ENCODE results near the gene ELFN2. TPM values are rescaled to one million over a fixed set of nuclear protein-coding genes. Genes with fewer than 3 reads are reported as not detected.

Gene ELFN2
- total and polyA plus RNA-seq, 8 donors = 0.70 to 4.9 (median 1.5) TPM

DNA sequence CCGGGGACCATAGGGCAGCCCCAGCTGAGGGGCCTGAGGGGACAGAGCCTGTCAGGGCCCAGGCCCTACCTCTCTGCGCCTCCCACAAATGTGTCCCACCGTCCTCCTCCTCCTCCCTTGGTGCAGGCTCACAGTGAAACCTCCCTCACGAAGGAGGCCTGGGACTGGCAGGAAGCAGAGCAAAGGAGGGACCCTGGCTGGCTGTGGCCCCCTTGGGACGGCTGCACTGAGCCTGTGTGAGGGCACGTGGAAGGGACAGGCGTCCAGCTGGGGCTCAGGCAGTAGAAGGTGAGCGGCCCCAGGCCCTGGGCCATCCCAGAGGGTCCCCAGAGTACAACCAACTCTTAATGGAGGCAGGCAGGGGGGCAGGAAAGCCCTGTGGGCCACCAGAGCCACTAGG, 60.7 kb downstream of the ELFN2 start:
- Histone ChIP-seq H3K9me3 (no peaks in the 10 kb centered on the region), H3K4me1 (peaks cover 0 to 16% of the 10 kb centered on the region in 2 donors), H3K27me3 (peaks cover 0 to 6% of the 10 kb centered on the region in 2 donors), H3K36me3 (no peaks in the 10 kb centered on the region), H3K4me3 (no peak overlapping the region), H3K27ac (no peak overlapping the region)
- intact Hi-C loops (cut with DNase I) = no loop called here
- DNase-seq = no peak
- TF ChIP-seq, protein P1, sequence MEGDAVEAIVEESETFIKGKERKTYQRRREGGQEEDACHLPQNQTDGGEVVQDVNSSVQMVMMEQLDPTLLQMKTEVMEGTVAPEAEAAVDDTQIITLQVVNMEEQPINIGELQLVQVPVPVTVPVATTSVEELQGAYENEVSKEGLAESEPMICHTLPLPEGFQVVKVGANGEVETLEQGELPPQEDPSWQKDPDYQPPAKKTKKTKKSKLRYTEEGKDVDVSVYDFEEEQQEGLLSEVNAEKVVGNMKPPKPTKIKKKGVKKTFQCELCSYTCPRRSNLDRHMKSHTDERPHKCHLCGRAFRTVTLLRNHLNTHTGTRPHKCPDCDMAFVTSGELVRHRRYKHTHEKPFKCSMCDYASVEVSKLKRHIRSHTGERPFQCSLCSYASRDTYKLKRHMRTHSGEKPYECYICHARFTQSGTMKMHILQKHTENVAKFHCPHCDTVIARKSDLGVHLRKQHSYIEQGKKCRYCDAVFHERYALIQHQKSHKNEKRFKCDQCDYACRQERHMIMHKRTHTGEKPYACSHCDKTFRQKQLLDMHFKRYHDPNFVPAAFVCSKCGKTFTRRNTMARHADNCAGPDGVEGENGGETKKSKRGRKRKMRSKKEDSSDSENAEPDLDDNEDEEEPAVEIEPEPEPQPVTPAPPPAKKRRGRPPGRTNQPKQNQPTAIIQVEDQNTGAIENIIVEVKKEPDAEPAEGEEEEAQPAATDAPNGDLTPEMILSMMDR (IDR thresholded peaks at IDR 0.05) = no peak
- no peak for ATAC-seq

- Histone ChIP-seq H3K4me3 (no peak overlapping the region), H3K36me3 (no peaks in the 10 kb centered on the region), H3K4me1 (peaks cover 0 to 16% of the 10 kb centered on the region in 2 donors), H3K27ac (no peak overlapping the region), H3K27me3 (no peaks in the 10 kb centered on the region), H3K9me3 (no peaks in the 10 kb centered on the region)
- ATAC-seq (no peak), DNase-seq (no peak)
- intact Hi-C loops (cut with DNase I) = no loop called here
- TF ChIP-seq, protein P1 (IDR thresholded peaks at IDR 0.05) = no peak
Measured at GRCh38 chr22:37365950-37366349, 61.3 kb downstream of the ELFN2 start.

DNA sequence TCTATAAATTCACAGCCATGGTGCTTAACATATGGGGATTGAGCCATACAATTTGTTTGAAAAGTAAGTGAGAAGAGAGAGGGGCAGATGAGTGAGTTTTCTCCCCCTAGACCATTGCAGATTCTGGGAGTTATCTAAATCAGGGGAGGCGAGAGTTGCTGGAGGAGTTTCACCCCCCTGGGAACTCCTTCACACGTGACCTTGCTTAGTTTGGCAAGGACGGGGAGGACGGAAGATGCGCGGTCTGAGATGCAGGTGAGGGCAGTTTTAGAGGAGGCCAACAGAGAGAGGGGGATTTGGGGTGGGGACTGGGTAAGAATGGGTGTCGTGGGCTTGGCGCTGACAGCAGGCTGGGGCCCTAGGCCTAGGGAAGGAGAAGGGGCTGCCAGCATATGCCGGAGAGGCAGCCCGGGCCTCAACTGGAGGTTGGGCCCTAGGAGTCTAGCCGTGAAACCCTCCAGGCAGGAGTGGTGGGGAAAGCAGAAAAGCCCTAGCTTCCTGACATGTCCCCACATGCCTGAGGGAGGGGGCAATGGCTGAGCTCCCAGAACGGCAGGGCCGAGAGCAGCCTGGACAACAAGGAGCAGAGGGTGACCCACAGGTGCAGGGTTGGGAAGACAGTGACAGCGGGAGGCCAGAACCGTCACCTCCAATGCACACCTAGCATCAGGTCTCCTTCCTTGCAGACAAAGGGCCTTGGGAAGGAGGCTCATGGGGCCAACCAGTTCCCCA, 63.9 kb downstream of the ELFN2 start:
- DNase-seq = no peak
- H3K27ac ChIP-seq = no peak overlapping the region
- intact Hi-C loops (cut with DNase I) = no loop called here
- no peaks in the 10 kb centered on the region for H3K36me3 ChIP-seq
- peaks cover 0 to 5% of the 10 kb centered on the region in 2 donors for H3K4me1 ChIP-seq
- no peak overlapping the region for H3K4me3 ChIP-seq
- H3K27me3 ChIP-seq = no peaks in the 10 kb centered on the region
- no peak for ATAC-seq
- H3K9me3 ChIP-seq = no peaks in the 10 kb centered on the region
- TF ChIP-seq, protein P1 (IDR thresholded peaks at IDR 0.05) = no peak

DNA sequence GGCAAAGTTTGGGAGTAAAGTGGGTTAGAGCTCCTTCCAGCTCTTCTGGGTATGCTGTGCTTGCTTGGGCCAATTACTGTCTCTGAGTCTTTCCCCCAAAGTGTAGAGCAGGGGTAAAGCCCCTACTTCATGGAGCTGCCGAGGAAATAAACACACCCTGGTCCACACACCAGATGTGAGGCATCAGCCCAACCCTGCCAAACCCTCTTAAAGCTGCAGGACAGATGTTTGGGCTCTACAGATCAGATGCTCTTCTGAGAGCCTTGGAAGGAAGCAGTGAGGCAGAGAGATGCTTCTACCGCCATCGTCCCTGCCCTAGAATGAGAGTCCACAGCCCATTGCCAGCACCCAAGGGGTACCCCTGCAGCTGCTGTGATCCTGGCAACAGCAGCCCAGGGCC, 64.7 kb downstream of the ELFN2 start:
- intact Hi-C loops (cut with DNase I) = no loop called here
- Histone ChIP-seq H3K27ac (no peak overlapping the region), H3K36me3 (no peaks in the 10 kb centered on the region), H3K27me3 (no peaks in the 10 kb centered on the region), H3K9me3 (no peaks in the 10 kb centered on the region), H3K4me3 (no peak overlapping the region), H3K4me1 (peaks cover 0 to 5% of the 10 kb centered on the region in 2 donors)
- TF ChIP-seq, protein P1 (IDR thresholded peaks at IDR 0.05) = no peak
- ATAC-seq (no peak), DNase-seq (peak in 1 of 4 donors; percentile 42)

DNA sequence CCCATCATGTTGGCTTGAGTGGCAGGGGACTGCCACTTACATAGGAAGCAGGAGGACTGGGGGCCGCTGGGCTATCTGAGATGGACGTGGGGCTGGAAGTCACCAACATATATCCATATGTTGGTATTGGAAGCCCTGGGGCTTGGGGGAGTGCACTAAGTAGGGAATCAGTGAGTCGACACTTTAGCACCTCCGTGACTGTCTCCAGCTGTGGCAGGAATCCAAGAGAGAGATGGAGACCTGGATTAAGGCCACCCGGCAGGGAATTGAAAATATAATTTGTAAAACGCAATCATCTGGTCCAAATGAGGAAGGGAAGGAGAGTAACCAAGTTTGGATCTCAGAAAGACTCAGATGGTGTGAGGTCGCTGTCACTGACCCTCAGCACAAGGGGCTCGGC, 68.4 kb downstream of the ELFN2 start:
- TF ChIP-seq, protein P1 (IDR thresholded peaks at IDR 0.05) = no peak
- Histone ChIP-seq H3K4me1 (no peaks in the 10 kb centered on the region), H3K9me3 (no peaks in the 10 kb centered on the region), H3K36me3 (no peaks in the 10 kb centered on the region), H3K4me3 (no peak overlapping the region), H3K27ac (no peak overlapping the region), H3K27me3 (no peaks in the 10 kb centered on the region)
- ATAC-seq = no peak
- intact Hi-C loops (cut with DNase I) = no loop called here
- no peak for DNase-seq

Data from left lung (tissue), 10 donors.